Measurements from ENCODE around the gene TMEM14C.

The TMEM14C gene

DNA sequence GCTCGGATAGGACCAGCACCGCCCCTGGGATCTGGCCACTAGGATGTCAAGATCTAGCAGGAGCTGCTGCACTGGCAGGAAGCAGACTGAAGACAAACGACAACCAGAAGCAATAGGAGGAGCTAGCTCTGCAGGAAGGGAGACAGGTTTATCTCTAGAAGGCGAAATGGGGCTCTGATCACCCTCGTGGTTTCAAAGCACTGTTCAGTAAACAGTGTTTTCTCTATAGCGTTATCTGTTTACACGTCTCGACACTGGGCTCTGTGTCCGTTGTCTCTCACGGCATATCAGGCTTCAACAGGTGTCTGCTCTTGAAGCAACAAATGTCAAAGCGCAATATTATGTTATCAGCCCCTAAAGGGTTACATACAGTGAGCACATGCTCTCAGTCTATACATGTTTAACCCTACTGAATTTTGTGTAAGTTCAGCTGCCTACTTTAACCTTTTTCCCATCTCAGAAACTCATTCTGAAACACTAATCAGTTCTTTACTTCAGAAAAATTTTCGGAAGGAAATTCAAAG lies 48.6 kb downstream of the TMEM14C start:
- no peak for DNase-seq

DNA sequence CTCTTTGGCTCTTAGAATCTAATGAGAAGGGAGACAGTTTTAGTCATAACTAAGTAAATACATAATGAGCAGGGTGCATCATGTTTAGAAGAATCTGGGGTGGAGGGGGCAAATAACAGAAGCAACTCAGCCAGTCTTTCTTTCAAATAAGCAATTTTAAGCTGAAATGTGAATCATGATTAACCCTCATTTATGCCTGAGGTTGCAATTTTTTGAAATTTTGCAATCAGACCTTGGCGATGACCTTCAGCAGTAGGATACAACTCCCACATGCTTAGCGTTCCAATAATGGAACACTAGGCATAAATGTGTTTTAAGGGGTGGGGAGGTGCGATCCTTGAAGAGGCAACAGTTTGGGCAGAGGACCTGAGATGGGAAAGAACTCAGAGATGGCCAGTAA lies 55.4 kb downstream of the TMEM14C start:
- DNase-seq = no peak

DNA sequence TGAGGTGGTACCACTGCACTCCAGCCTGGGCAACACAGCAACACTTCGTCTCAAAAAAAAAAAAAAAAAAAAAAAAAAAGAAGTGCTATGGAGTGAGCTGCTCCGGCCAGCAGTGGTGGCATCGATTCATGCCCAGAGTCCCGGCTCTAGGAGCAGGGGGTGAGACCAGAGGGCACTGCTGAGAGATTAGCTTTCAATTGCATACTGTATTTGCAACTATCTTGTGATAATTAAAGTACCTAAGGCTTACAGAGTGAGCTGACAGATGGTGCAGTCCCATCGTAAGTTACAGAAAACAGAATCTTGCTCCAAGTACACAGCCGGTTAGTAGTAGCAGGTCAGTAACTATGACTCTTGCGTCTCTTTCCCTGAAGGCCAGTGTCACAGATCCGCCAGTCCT lies 56.2 kb downstream of the TMEM14C start:
- no peak for DNase-seq

Data from NCI-H2227 treated with DMSO at 0.1 percent for 48 hours (cell line).